Activated CD4-positive, CD25-positive, alpha-beta regulatory T cell treated with anti-CD3 and anti-CD28 coated beads, Interleukin-2, amount 50 U/mL, for 16 hours (primary cell): ENCODE measurements around the gene AMDHD2.
"Not testable (repeated sequence)": the region's sequence is repeated elsewhere in the genome, so short reads cannot be mapped to it uniquely, and the experiment has no call there.

Experiments used
- DNase-seq: peaks from one replicate; pipeline ENCODE4 v3.0.0-alpha.2; 2020; ENCODE audit warnings: low read depth, low spot score

Gene AMDHD2

GRCh38 chr16:2532494-2533141, 12.4 kb downstream of the AMDHD2 start:
- DNase-seq: no peak

- DNase-seq: not testable (repeated sequence)
Observed at GRCh38 chr16:2533142-2533755, 13.1 kb downstream of the AMDHD2 start.

DNA sequence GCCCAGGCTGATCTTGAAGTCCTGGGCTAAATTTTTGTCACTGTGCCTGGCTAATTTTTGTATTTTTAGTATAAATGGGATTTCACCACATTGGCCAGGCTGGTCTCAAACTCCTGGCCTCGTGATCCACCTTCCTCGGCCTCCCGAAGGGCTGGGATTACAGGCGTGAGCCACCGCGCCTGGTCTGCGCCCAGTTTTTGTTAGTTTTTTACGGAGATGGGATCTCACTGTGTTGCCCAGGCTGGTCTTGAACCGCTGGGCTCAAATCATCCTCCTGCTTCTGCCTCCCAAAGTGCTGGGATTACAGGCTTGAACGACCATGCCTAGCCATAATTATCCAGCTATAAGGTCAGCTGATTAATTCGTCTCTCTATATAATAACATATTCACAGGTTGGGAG, 13.7 kb downstream of the AMDHD2 start:
- no peak for DNase-seq

GRCh38 chr16:2534335-2534734, 14.2 kb downstream of the AMDHD2 start:
- DNase-seq: not testable (repeated sequence)

DNA sequence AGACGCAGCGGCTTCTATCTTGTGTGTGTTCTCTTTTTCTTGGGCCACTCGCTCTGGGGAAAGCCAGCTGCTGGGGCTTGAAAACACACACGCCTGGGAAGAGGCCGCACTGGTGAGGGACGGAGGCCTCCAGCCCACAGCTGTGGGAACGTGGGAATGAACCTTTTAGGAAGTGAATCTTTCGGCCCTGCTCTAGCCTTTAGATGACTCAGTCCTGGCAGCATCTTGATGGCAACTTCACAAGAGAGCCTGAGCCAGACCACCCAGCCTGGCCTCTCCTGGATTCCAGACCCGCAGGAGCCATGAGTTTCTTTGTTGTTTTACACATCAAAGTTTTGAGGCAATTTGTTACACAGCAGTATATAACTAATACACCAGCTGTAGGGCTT, 15.4 kb downstream of the AMDHD2 start:
- no peak for DNase-seq

DNA sequence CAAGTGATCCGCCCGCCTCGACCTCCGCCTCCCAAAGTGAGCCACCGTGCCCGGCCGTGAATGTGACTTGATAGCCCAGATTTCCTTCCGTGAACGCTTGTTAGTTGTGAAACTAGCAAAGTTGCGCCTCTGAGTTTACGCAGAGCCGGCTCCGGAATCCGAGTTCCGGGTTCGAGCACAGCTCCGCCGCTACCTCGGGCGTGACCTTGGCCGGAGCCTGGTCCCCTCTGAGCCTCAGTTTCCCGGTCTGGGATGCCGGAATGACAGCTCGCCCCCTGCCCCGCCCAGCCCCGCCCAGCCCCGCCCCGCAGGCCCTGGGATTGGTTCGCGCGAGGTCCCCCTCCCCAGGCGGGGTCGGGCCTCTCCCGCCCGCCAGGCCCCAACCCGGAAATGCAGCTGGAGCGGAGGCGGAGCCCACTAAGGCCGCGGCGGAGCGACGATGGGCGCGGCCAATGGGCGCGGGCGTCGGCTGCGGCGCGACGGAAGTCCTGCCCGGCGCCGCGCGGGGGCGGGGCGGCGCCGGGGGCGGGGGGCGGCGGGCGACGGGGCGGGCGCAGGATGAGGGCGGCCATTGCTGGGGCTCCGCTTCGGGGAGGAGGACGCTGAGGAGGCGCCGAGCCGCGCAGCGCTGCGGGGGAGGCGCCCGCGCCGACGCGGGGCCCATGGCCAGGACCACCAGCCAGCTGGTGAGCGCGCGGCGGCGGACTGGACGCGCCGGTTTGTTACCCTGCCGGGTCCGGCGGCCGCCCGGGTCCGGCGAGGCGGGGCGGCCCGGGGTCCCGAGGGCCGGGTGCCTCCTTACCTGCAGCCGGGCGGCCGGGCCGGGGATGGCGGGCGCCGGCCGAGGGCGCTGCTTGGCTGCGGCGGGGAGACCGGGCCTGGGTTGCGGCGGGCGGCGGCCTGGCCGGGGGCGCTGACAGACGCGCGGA, 17.5 kb downstream of the AMDHD2 start, which contains the start of gene PDPK1:
TSS of gene PDPK1 (plus strand) at position 571 of the 929 bp plus-strand sequence. CDS start at position 663, 92 bp downstream.
- peak; percentile 89 for DNase-seq

DNA sequence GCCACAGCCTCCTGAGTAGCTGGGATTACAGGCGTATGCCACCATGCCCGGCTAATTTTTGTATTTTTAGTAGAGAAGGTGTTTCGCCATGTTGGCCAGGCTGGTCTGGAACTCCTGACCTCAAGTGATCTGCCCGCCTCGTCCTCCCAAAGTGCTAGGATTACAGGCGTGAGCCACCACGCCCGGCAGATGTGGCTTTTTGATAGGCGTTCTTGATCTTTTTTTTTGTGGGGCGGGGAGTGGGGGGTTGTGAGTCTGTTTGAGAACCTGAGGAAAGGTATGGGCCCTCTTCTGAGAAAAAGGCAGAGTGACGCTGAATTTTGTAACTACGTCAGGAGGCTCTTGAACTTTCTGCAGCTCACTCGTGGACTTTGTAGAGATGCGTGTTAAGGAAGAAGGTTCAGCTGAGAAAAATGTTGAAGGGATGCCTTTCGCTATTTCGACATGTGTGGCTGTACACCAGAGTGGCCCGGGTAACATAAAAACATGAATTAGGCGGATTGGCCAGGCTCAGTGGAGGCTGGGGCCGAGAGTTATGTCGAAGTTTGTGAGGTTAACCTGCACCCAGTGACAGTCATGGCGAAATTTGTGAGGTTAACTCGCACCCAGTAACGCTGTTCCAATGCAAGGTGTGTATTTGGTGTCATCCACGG, 19.1 kb downstream of the AMDHD2 start:
- DNase-seq: not testable (repeated sequence)

- DNase-seq: not testable (repeated sequence)
Observed at GRCh38 chr16:2539845-2540458, 19.8 kb downstream of the AMDHD2 start.

- not testable (repeated sequence) for DNase-seq
Observed at GRCh38 chr16:2540912-2541311, 20.7 kb downstream of the AMDHD2 start.

DNA sequence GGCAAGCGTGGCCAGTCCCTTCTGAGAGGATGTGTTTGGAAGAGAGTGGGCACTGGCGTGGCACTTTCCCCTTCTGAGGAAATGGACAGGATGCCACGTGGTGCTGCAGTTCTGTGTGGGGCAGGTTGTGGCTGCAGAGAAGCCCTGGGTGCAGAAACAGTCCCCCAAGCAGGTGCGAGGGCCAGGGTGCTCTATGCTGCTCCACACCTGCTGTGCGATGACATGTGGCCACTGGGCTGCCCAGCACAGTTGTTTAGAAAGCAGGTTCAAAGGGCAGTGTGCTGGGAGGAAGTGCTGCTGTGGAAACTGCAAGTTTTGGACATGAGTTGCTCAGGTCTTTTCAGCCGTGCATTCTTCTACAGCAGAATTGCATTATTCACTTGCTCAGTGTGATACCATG, 21.2 kb downstream of the AMDHD2 start:
- not testable (repeated sequence) for DNase-seq

DNA sequence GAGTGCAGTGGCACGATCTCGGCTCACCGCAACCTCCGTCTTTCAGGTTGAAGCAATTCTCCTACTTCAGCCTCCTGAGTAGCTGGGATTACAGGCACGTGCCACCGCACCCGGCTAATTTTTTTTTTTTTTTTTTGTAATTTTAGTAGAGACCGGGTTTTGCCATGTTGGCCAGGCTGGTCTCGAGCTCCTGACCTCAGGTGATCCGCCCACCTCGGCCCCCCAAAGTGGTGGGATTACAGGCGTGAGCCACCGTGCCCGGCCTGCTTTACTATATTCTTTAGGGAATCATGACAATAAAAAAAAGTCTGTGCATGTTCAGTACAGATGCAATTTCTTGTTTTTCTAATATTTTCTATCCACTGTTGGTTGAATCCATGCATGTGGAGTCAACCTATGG, 23.6 kb downstream of the AMDHD2 start:
- not testable (repeated sequence) for DNase-seq

DNA sequence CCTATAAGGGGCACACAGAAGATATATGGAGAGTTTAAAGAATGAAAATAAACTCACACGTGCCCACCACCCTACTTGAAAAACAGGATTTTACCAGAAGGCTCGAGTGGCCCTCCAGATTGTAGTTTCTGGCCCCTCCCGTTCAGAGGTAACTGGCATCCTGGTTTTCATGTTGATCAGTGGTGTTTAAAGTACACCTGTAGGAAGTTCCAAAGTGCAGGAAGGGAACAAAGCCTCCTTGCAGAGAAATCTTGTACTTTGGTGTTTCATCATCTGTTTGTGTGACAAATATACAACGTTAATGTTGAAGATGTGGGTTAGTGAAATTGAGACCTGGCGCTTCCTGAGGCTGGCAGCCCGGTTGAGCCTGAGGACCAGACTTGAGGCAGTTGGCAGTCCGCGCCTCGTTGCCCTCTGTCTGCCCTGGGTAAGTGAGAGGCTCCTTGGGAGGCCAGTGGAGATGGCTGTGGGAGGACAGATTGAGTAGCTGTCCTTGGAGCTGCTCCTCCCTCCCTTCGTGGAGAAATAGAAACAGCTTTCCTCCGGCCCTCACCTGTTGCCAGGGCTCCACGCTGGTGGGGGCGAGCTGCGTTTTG, 30.2 kb downstream of the AMDHD2 start:
- not testable (repeated sequence) for DNase-seq

DNA sequence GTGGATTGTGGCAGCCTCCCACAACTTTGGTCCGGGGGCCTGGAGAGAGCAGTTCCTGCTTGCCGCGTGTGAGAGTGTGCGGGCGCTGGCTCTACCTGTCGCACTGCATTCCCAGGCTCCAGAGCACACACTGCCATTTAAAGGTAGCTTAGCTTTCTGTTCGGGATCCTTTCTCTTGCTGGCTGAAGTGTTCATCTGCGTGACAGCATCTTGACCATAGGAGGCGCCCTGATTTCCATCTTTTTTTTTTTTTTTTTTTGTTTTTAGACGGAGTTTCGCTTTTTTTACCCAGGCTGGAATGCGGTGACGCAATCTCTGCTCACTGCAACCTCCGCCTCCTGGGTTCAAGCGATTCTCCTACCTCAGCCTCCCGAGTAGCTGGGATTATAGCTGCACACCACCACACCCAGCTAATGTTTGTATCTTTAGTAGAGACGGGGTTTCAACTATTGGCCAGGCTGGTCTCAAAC, 31.3 kb downstream of the AMDHD2 start:
- DNase-seq: not testable (repeated sequence)

GRCh38 chr16:2554709-2555425, 34.7 kb downstream of the AMDHD2 start:
- not testable (repeated sequence) for DNase-seq

DNA sequence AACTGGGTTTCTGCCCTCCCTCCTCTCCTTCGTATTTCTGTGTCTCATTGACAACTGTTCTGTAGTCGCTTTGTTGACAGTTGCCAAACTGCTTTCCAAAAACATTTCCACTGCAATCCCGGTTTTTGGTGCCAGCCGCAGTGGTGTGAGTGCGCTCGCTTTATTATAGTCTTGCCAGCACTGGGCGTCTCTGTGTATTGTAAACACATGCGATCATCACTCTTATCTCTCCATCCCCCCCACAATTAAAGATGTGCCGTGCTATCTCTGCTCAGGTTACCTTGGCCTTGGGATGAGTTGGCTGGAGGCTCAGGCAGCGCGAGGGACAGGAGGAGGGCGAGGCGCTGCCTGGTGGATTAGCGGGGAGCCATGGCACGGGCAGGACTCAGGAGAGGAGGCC, 37.0 kb downstream of the AMDHD2 start:
- DNase-seq: not testable (repeated sequence)

DNA sequence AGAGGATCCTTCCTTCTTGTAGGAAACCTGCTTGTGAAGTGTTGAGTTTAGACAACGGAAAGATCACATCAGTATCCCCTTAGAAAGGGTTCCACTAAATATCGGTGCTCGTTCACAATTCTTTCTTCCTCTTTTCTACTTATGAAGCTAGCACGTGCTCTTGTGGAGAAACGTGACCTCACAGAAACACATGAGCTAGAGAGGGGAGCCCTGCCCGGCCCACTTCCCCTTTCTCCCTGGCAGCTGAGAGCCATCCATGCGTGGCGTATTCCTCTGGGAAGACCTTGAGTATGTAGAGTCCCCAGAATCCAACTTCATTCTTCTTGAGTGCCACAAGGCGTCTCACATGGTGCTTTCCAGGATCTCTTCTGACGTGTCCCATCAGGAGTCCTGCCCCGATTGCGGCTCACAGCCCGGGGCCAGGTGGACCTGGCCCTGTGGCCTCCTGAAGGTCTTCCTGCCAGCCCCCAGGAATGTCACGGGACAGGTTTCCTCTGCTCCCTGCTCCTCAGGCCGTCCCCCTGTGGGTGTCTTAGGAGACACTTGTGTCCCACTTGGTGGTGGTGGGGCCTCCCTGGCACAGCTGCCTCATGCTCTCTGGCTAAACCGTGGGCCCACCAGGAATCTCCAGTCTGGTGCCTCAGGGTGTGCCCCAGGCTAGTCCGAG, 40.1 kb downstream of the AMDHD2 start:
- DNase-seq: not testable (repeated sequence)

DNA sequence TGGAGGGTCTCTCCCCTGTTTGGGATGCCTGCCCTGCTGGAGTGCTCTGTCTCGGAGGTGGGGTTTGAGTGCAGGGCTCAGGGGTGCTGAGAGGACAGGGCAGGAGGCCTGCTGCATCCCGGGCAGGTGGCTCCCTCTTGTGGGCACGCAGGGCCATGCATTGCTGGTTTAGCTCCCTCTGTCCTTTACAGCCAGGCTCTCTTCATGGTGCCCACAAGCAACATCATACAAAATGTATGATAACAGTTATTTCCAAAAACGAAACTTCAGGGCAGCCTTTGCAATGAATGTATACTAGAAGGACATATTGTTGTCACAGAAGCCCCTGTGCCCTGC, 40.6 kb downstream of the AMDHD2 start:
- DNase-seq: peak; percentile 16

GRCh38 chr16:2567506-2567905, 47.3 kb downstream of the AMDHD2 start:
- not testable (repeated sequence) for DNase-seq

- DNase-seq: not testable (repeated sequence)
Observed at GRCh38 chr16:2568573-2568972, 48.4 kb downstream of the AMDHD2 start.

GRCh38 chr16:2572704-2573103, 52.5 kb downstream of the AMDHD2 start:
- DNase-seq: not testable (repeated sequence)
